HEK293 (cell line): Measurements from ENCODE around the gene ANKRD31.

Experiments used
- CTCF ChIA-PET: fragments of 350-600 bp; formaldehyde crosslinking; extraction: SDS; loops from one replicate; lab custom pipeline; 2021; ENCODE audit warnings: antibody characterized with exemption; lab: Yijun Ruan, JAX
- POLR2A ChIA-PET: fragments of 300-600 bp; formaldehyde crosslinking; extraction: SDS; loops from one replicate; lab custom pipeline; 2020; ENCODE audit warnings: antibody characterized with exemption, inconsistent platforms; lab: Yijun Ruan, JAX
- H3K27ac ChIP-seq: fragments of 200-500 bp; sonication (Bioruptor generic); 2 replicates; pipeline ENCODE4 v1.5.1; 2014; ENCODE audit warnings: low read depth, low read length, control low read depth, inconsistent platforms; ENCODE audit errors: extremely low read depth
- H3K36me3 ChIP-seq, 2 experiments: fragments of 200-500 bp in 1 of 2; sonication (Bioruptor generic) in 1 of 2; 1 replicate in 1 of 2; 2 replicates in 1 of 2; pipeline ENCODE4 v1.5.1; 2014 to 2017; ENCODE audit warnings: inconsistent platforms in 2 of 2, low read length in 2 of 2; ENCODE audit not compliant: control insufficient read depth in 2 of 2, insufficient read depth in 1 of 2
- H3K4me1 ChIP-seq: fragments of 200-500 bp; sonication (Bioruptor generic); 2 replicates; pipeline ENCODE4 v1.5.1; 2014; ENCODE audit warnings: mild to moderate bottlenecking, low read length, inconsistent platforms; ENCODE audit not compliant: control insufficient read depth, insufficient read depth
- H3K4me3 ChIP-seq: 2 replicates; pipeline ENCODE4 v1.5.1; 2011; ENCODE audit warnings: low read depth, mild to moderate bottlenecking, control low read depth, low read length, moderate library complexity
- H3K9me3 ChIP-seq: fragments of 200-500 bp; sonication (Bioruptor generic); 2 replicates; pipeline ENCODE4 v1.5.1; 2014; ENCODE audit warnings: low read depth, low read length, inconsistent platforms; ENCODE audit not compliant: control insufficient read depth, insufficient read depth
- SP3 ChIP-seq: fragments of 450-650 bp; formaldehyde crosslinking; IDR thresholded peaks from 2 replicates; pipeline ENCODE4 v1.5.1; 2016; ENCODE audit warnings: missing biosample characterization, missing genetic modification characterization
- WT1 ChIP-seq: fragments of 450-650 bp; formaldehyde crosslinking; IDR thresholded peaks from 2 replicates; pipeline ENCODE4 v1.5.1; 2016; ENCODE audit warnings: missing biosample characterization, missing genetic modification characterization
- ZFP41 ChIP-seq: fragments of 450-650 bp; formaldehyde crosslinking; IDR thresholded peaks from 2 replicates; pipeline ENCODE4 v1.5.1; 2016; ENCODE audit warnings: missing biosample characterization, missing genetic modification characterization, borderline replicate concordance
- ZNF121 ChIP-seq: fragments of 450-650 bp; formaldehyde crosslinking; IDR thresholded peaks from 2 replicates; pipeline ENCODE4 v1.5.1; 2016; ENCODE audit warnings: missing biosample characterization, missing genetic modification characterization
- ZNF169 ChIP-seq: fragments of 450-650 bp; formaldehyde crosslinking; IDR thresholded peaks from 2 replicates; pipeline ENCODE4 v1.5.1; 2016; ENCODE audit warnings: missing biosample characterization, missing genetic modification characterization
- ZNF248 ChIP-seq: fragments of 450-650 bp; formaldehyde crosslinking; IDR thresholded peaks from 2 replicates; pipeline ENCODE4 v1.5.1; 2017; ENCODE audit warnings: missing biosample characterization, missing genetic modification characterization
- ZNF266 ChIP-seq: fragments of 450-650 bp; formaldehyde crosslinking; IDR thresholded peaks from 2 replicates; pipeline ENCODE4 v1.5.1; 2016; ENCODE audit warnings: missing biosample characterization, missing genetic modification characterization, low read depth
- ZNF274 ChIP-seq, 2 experiments: fragments of 200-500 bp in 1 of 2; fragments of 450-650 bp in 1 of 2; sonication (Bioruptor generic) in 1 of 2; formaldehyde crosslinking in 1 of 2; IDR thresholded peaks; 2 replicates each; pipeline versions ENCODE4 v1.5.1 to v1.6.1; 2014 to 2016; ENCODE audit warnings: borderline replicate concordance in 1 of 2, inconsistent platforms in 1 of 2, low read length in 1 of 2, missing biosample characterization in 1 of 2, missing genetic modification characterization in 1 of 2
- ZNF280D ChIP-seq: fragments of 450-650 bp; formaldehyde crosslinking; IDR thresholded peaks from 2 replicates; pipeline ENCODE4 v1.5.1; 2016; ENCODE audit warnings: missing biosample characterization, missing genetic modification characterization
- ZNF391 ChIP-seq: fragments of 450-650 bp; formaldehyde crosslinking; IDR thresholded peaks from 2 replicates; pipeline ENCODE4 v1.5.1; 2016; ENCODE audit warnings: low read depth, missing biosample characterization, missing genetic modification characterization, borderline replicate concordance
- ZNF433 ChIP-seq: fragments of 450-650 bp; formaldehyde crosslinking; IDR thresholded peaks from 2 replicates; pipeline ENCODE4 v1.5.1; 2016; ENCODE audit warnings: missing biosample characterization, missing genetic modification characterization, low read depth
- ZNF521 ChIP-seq: fragments of 450-650 bp; formaldehyde crosslinking; IDR thresholded peaks from 2 replicates; pipeline ENCODE4 v1.5.1; 2017; ENCODE audit warnings: missing biosample characterization, mild to moderate bottlenecking, missing genetic modification characterization
- ZNF549 ChIP-seq: fragments of 450-650 bp; IDR thresholded peaks from 2 replicates; pipeline ENCODE4 v1.5.1; 2018; ENCODE audit warnings: missing biosample characterization, missing genetic modification characterization, mild to moderate bottlenecking, inconsistent platforms, moderate library complexity
- ZNF555 ChIP-seq: fragments of 450-650 bp; formaldehyde crosslinking; conservative IDR thresholded peaks from 2 replicates; pipeline ENCODE4 v1.5.1; 2017; ENCODE audit warnings: missing biosample characterization, mild to moderate bottlenecking, missing genetic modification characterization, inconsistent platforms
- ZNF560 ChIP-seq: fragments of 450-650 bp; formaldehyde crosslinking; IDR thresholded peaks from 2 replicates; pipeline ENCODE4 v1.5.1; 2017; ENCODE audit warnings: missing biosample characterization, missing genetic modification characterization, borderline replicate concordance
- ZNF626 ChIP-seq: fragments of 450-650 bp; sonication (Bioruptor Pico); formaldehyde crosslinking; IDR thresholded peaks from 2 replicates; pipeline ENCODE4 v1.5.1; 2018; ENCODE audit warnings: missing biosample characterization, missing genetic modification characterization, inconsistent platforms
- ZNF777 ChIP-seq: fragments of 450-650 bp; formaldehyde crosslinking; IDR thresholded peaks from 2 replicates; pipeline ENCODE4 v1.5.1; 2017; ENCODE audit warnings: missing biosample characterization, missing genetic modification characterization, borderline replicate concordance
- ZNF791 ChIP-seq: fragments of 450-650 bp; formaldehyde crosslinking; IDR thresholded peaks from 2 replicates; pipeline ENCODE4 v1.5.1; 2016; ENCODE audit warnings: missing biosample characterization, missing genetic modification characterization

The ANKRD31 gene

GRCh38 chr5:75067434-75067833 is 169.2 kb downstream of the ANKRD31 start (continued):
- TF ChIP-seq ZNF280D (tag by site-specific recombination) (no peak), WT1 (no peak), ZNF433 (tag by site-specific recombination) (no peak), ZNF391 (tag by site-specific recombination) (no peak), SP3 (no peak), ZNF274 (IDR thresholded peaks at IDR 0.05; ENCODE audit: low read length) (no peak), ZNF274 (tag by site-specific recombination; IDR thresholded peaks at IDR 0.05; ENCODE audit: borderline replicate concordance) (no peak), ZFP41 (tag by site-specific recombination) (no peak), ZNF555 (tag by site-specific recombination) (no peak)

GRCh38 chr5:75062925-75063531 is 173.7 kb downstream of the ANKRD31 start:
- ChIA-PET CTCF (no interaction called here), POLR2A (no interaction called here)

More at GRCh38 chr5:75062925-75063531, 173.7 kb downstream of the ANKRD31 start:
- Histone ChIP-seq H3K27ac (no peak overlapping the region), H3K9me3 (no peaks in the 10 kb centered on the region), H3K36me3 (no peaks in the 10 kb centered on the region), H3K4me3 (no peak overlapping the region), H3K4me1 (no peaks in the 10 kb centered on the region)
- TF ChIP-seq SP3 (no peak), ZNF791 (tag by site-specific recombination) (no peak), ZNF121 (no peak), ZNF521 (no peak), ZNF280D (tag by site-specific recombination) (no peak), ZNF626 (tag by site-specific recombination) (no peak), ZNF549 (tag by site-specific recombination) (no peak), ZNF560 (tag by site-specific recombination) (no peak), ZNF169 (tag by site-specific recombination) (no peak), ZNF777 (tag by site-specific recombination) (no peak), ZNF248 (tag by site-specific recombination) (no peak), ZNF266 (tag by site-specific recombination) (no peak)
